Measurements from ENCODE around the gene BTLA. TPM values are rescaled to one million over a fixed set of nuclear protein-coding genes. Genes with fewer than 3 reads are reported as not detected.
"Not testable (repeated sequence)": the region's sequence is repeated elsewhere in the genome, so short reads cannot be mapped to it uniquely, and the experiment has no call there.

BTLA gene
- total and polyA plus RNA-seq, 5 donors from 2014 or later, result 2.7 to 7.1 (median 5.3) TPM

GRCh38 chr3:112437146-112438022 lies 61.9 kb downstream of the BTLA start:
- Mint-ChIP-seq H3K9me3 (peaks cover 0 to 9% (median 4%) of the 10 kb centered on the region in 7 donors), H3K27ac (peak overlapping the region in 1 of 3 donors; percentile 2), H3K4me3 (no peak overlapping the region), H3K27me3 (peaks cover 9% of the 10 kb centered on the region), H3K4me1 (peaks cover 0 to 13% (median 5%) of the 10 kb centered on the region in 4 donors), H3K36me3 (no peaks in the 10 kb centered on the region)
- no peaks in the 10 kb centered on the region for H3K9me3 ChIP-seq (ENCODE audit: control insufficient read depth in 2 of 2, low read length in 2 of 2)
- H3K36me3 ChIP-seq (ENCODE audit: control insufficient read depth, insufficient read depth, low read length), result no peaks in the 10 kb centered on the region
- no peak overlapping the region for H3K4me3 ChIP-seq (ENCODE audit: low read depth, low read length)
- DNase-seq, result peak in 1 of 3 donors; percentile 49
- ATAC-seq (ENCODE audit: low read depth in 2 of 2), result peak in 1 of 2 donors; percentile 39
- no peaks in the 10 kb centered on the region for H3K4me1 ChIP-seq (ENCODE audit: control insufficient read depth, insufficient read depth, low read length, poor library complexity, severe bottlenecking)
- no peaks in the 10 kb centered on the region for H3K27me3 ChIP-seq (ENCODE audit: control insufficient read depth, insufficient read depth, low read length)
- H3K27ac ChIP-seq (ENCODE audit: insufficient read depth, low read length, poor library complexity, severe bottlenecking), result no peak overlapping the region

- no peak overlapping the region for H3K27ac Mint-ChIP-seq
- peaks cover 3% of the 10 kb centered on the region for H3K36me3 Mint-ChIP-seq
- no peak overlapping the region for H3K27ac ChIP-seq (ENCODE audit: insufficient read depth, low read length, poor library complexity, severe bottlenecking)
- H3K4me3 ChIP-seq (ENCODE audit: low read depth, low read length), result no peak overlapping the region
- H3K9me3 Mint-ChIP-seq, result peaks cover 0 to 4% (median 0%) of the 10 kb centered on the region in 7 donors
- DNase-seq (no peak), ATAC-seq (ENCODE audit: low read depth in 2 of 2) (no peak)
- H3K36me3 ChIP-seq (ENCODE audit: control insufficient read depth, insufficient read depth, low read length), result no peaks in the 10 kb centered on the region
- H3K27me3 ChIP-seq (ENCODE audit: control insufficient read depth, insufficient read depth, low read length), result no peaks in the 10 kb centered on the region
- H3K4me1 Mint-ChIP-seq, result peaks cover 0 to 5% (median 0%) of the 10 kb centered on the region in 4 donors
- H3K4me3 Mint-ChIP-seq, result no peak overlapping the region
- H3K4me1 ChIP-seq (ENCODE audit: control insufficient read depth, insufficient read depth, low read length, poor library complexity, severe bottlenecking), result no peaks in the 10 kb centered on the region
- H3K9me3 ChIP-seq (ENCODE audit: control insufficient read depth in 2 of 2, low read length in 2 of 2), result no peaks in the 10 kb centered on the region
- peaks cover under 1% of the 10 kb centered on the region for H3K27me3 Mint-ChIP-seq
Observed at GRCh38 chr3:112429960-112430359, 69.3 kb downstream of the BTLA start.

- Mint-ChIP-seq H3K4me1 (peaks cover 0 to 5% (median 0%) of the 10 kb centered on the region in 4 donors), H3K27ac (no peak overlapping the region), H3K4me3 (no peak overlapping the region), H3K36me3 (peaks cover 3% of the 10 kb centered on the region), H3K9me3 (peaks cover 0 to 1% (median 0%) of the 10 kb centered on the region in 7 donors), H3K27me3 (no peaks in the 10 kb centered on the region)
- ATAC-seq (ENCODE audit: low read depth in 2 of 2) (no peak), DNase-seq (no peak)
- H3K9me3 ChIP-seq (ENCODE audit: control insufficient read depth in 2 of 2, low read length in 2 of 2), result no peaks in the 10 kb centered on the region
- H3K27me3 ChIP-seq (ENCODE audit: control insufficient read depth, insufficient read depth, low read length), result no peaks in the 10 kb centered on the region
- H3K4me1 ChIP-seq (ENCODE audit: control insufficient read depth, insufficient read depth, low read length, poor library complexity, severe bottlenecking), result no peaks in the 10 kb centered on the region
- H3K27ac ChIP-seq (ENCODE audit: insufficient read depth, low read length, poor library complexity, severe bottlenecking), result no peak overlapping the region
- H3K4me3 ChIP-seq (ENCODE audit: low read depth, low read length), result no peak overlapping the region
- H3K36me3 ChIP-seq (ENCODE audit: control insufficient read depth, insufficient read depth, low read length), result no peaks in the 10 kb centered on the region
Observed at GRCh38 chr3:112427123-112427522, 72.1 kb downstream of the BTLA start.

- Mint-ChIP-seq H3K36me3 (peaks cover 7% of the 10 kb centered on the region), H3K4me3 (no peak overlapping the region), H3K9me3 (peaks cover 0 to 1% (median 0%) of the 10 kb centered on the region in 7 donors), H3K27ac (no peak overlapping the region), H3K4me1 (no peaks in the 10 kb centered on the region), H3K27me3 (no peaks in the 10 kb centered on the region)
- H3K27ac ChIP-seq (ENCODE audit: insufficient read depth, low read length, poor library complexity, severe bottlenecking), result no peak overlapping the region
- no peaks in the 10 kb centered on the region for H3K4me1 ChIP-seq (ENCODE audit: control insufficient read depth, insufficient read depth, low read length, poor library complexity, severe bottlenecking)
- H3K9me3 ChIP-seq (ENCODE audit: control insufficient read depth in 2 of 2, low read length in 2 of 2), result no peaks in the 10 kb centered on the region
- H3K27me3 ChIP-seq (ENCODE audit: control insufficient read depth, insufficient read depth, low read length), result no peaks in the 10 kb centered on the region
- DNase-seq (no peak), ATAC-seq (ENCODE audit: low read depth in 2 of 2) (no peak)
- H3K4me3 ChIP-seq (ENCODE audit: low read depth, low read length), result no peak overlapping the region
- H3K36me3 ChIP-seq (ENCODE audit: control insufficient read depth, insufficient read depth, low read length), result no peaks in the 10 kb centered on the region
Observed at GRCh38 chr3:112425858-112426750, 73.2 kb downstream of the BTLA start.

- no peak overlapping the region for H3K27ac Mint-ChIP-seq
Observed at GRCh38 chr3:112425382-112425781, 73.9 kb downstream of the BTLA start.

GRCh38 chr3:112424394-112424793 lies 74.9 kb downstream of the BTLA start:
- Histone ChIP-seq H3K36me3 (ENCODE audit: control insufficient read depth, insufficient read depth, low read length) (no peaks in the 10 kb centered on the region), H3K4me1 (ENCODE audit: control insufficient read depth, insufficient read depth, low read length, poor library complexity, severe bottlenecking) (no peaks in the 10 kb centered on the region), H3K9me3 (ENCODE audit: control insufficient read depth in 2 of 2, low read length in 2 of 2) (no peaks in the 10 kb centered on the region), H3K27me3 (ENCODE audit: control insufficient read depth, insufficient read depth, low read length) (no peaks in the 10 kb centered on the region), H3K27ac (ENCODE audit: insufficient read depth, low read length, poor library complexity, severe bottlenecking) (no peak overlapping the region), H3K4me3 (ENCODE audit: low read depth, low read length) (no peak overlapping the region)
- H3K9me3 Mint-ChIP-seq, result peaks cover 0 to 1% (median 0%) of the 10 kb centered on the region in 7 donors
- ATAC-seq (ENCODE audit: low read depth in 2 of 2) (no peak), DNase-seq (no peak)
- peaks cover 7% of the 10 kb centered on the region for H3K36me3 Mint-ChIP-seq
- H3K27ac Mint-ChIP-seq, result no peak overlapping the region
- no peaks in the 10 kb centered on the region for H3K4me1 Mint-ChIP-seq
- H3K4me3 Mint-ChIP-seq, result no peak overlapping the region
- H3K27me3 Mint-ChIP-seq, result no peaks in the 10 kb centered on the region

More at GRCh38 chr3:112425382-112425781, 73.9 kb downstream of the BTLA start:
- Mint-ChIP-seq H3K9me3 (peaks cover 0 to 1% (median 0%) of the 10 kb centered on the region in 7 donors), H3K27me3 (no peaks in the 10 kb centered on the region), H3K4me3 (no peak overlapping the region), H3K4me1 (no peaks in the 10 kb centered on the region), H3K36me3 (peaks cover 7% of the 10 kb centered on the region)
- Histone ChIP-seq H3K27ac (ENCODE audit: insufficient read depth, low read length, poor library complexity, severe bottlenecking) (no peak overlapping the region), H3K36me3 (ENCODE audit: control insufficient read depth, insufficient read depth, low read length) (no peaks in the 10 kb centered on the region), H3K27me3 (ENCODE audit: control insufficient read depth, insufficient read depth, low read length) (no peaks in the 10 kb centered on the region), H3K9me3 (ENCODE audit: control insufficient read depth in 2 of 2, low read length in 2 of 2) (no peaks in the 10 kb centered on the region), H3K4me3 (ENCODE audit: low read depth, low read length) (no peak overlapping the region), H3K4me1 (ENCODE audit: control insufficient read depth, insufficient read depth, low read length, poor library complexity, severe bottlenecking) (no peaks in the 10 kb centered on the region)
- DNase-seq (no peak), ATAC-seq (ENCODE audit: low read depth in 2 of 2) (no peak)

GRCh38 chr3:112422921-112423320 lies 76.4 kb downstream of the BTLA start:
- not testable (repeated sequence) for ATAC-seq (ENCODE audit: low read depth in 2 of 2); H3K27me3 Mint-ChIP-seq; H3K27ac ChIP-seq (ENCODE audit: insufficient read depth, low read length, poor library complexity, severe bottlenecking); H3K4me1 ChIP-seq (ENCODE audit: control insufficient read depth, insufficient read depth, low read length, poor library complexity, severe bottlenecking); DNase-seq; H3K4me1 Mint-ChIP-seq; H3K9me3 Mint-ChIP-seq; H3K27me3 ChIP-seq (ENCODE audit: control insufficient read depth, insufficient read depth, low read length); H3K36me3 ChIP-seq (ENCODE audit: control insufficient read depth, insufficient read depth, low read length); H3K4me3 ChIP-seq (ENCODE audit: low read depth, low read length); H3K9me3 ChIP-seq (ENCODE audit: control insufficient read depth in 2 of 2, low read length in 2 of 2); H3K4me3 Mint-ChIP-seq; H3K36me3 Mint-ChIP-seq
- H3K27ac Mint-ChIP-seq, result peak overlapping the region in 1 of 3 donors; percentile 86

Measured in CD4-positive, CD25-positive, alpha-beta regulatory T cell (primary cell).